CD4-positive, alpha-beta T cell treated with Interleukin-21 for 1 hour (primary cell): ENCODE data around the gene G6PD.

Experiments used
- DNase-seq: peaks from one replicate; pipeline ENCODE4 v3.0.0-alpha.2; 2020

G6PD gene

GRCh38 chrX:154485150-154486051 lies 61.2 kb downstream of the G6PD start:
- no peak for DNase-seq

GRCh38 chrX:154484255-154485149 lies 62.1 kb downstream of the G6PD start:
- DNase-seq, result no peak

- DNase-seq, result no peak
Measured at GRCh38 chrX:154483325-154483724, 63.3 kb downstream of the G6PD start.

- no peak for DNase-seq
Measured at GRCh38 chrX:154482786-154483185, 63.9 kb downstream of the G6PD start.

GRCh38 chrX:154481911-154482601 lies 64.6 kb downstream of the G6PD start:
- DNase-seq, result no peak
